HG03108 (cell line): ENCODE data around the gene CMC1.
"Not testable (repeated sequence)": the region's sequence is repeated elsewhere in the genome, so short reads cannot be mapped to it uniquely, and the experiment has no call there.

Experiments
- ATAC-seq: cut with Tn5 transposase; IDR thresholded peaks from one replicate; pipeline ENCODE4 v1.9.1; 2021; ENCODE audit warnings: moderate library complexity; ENCODE audit not compliant: unreplicated experiment

Gene CMC1

GRCh38 chr3:28241221-28242160 is at the start of gene CMC1:
Gene CMC1, plus strand, starts transcription at chr3:28241619. Its CDS starts 175 bp downstream, at chr3:28241794.
- peak; percentile 99 for ATAC-seq

GRCh38 chr3:28198161-28198560 is 43.3 kb upstream of the CMC1 start:
- no peak for ATAC-seq

- ATAC-seq = no peak
These were observed 42.4 kb upstream of the CMC1 start for GRCh38 chr3:28198974-28199373.

GRCh38 chr3:28199643-28200042 is 41.8 kb upstream of the CMC1 start:
- ATAC-seq = not testable (repeated sequence)

- ATAC-seq = not testable (repeated sequence)
These were observed 41.0 kb upstream of the CMC1 start for GRCh38 chr3:28200366-28200848.

- no peak for ATAC-seq
These were observed 34.9 kb upstream of the CMC1 start for GRCh38 chr3:28206479-28206878.

GRCh38 chr3:28207000-28207733 is 34.3 kb upstream of the CMC1 start:
- no peak for ATAC-seq

- no peak for ATAC-seq
These were observed 30.3 kb upstream of the CMC1 start for GRCh38 chr3:28210968-28211713.

GRCh38 chr3:28212681-28213080 is 28.7 kb upstream of the CMC1 start:
- ATAC-seq = no peak

- ATAC-seq = no peak
These were observed 26.0 kb upstream of the CMC1 start for GRCh38 chr3:28215407-28215806.

GRCh38 chr3:28218071-28218916 is 23.1 kb upstream of the CMC1 start:
- no peak for ATAC-seq

- no peak for ATAC-seq
These were observed 22.6 kb upstream of the CMC1 start for GRCh38 chr3:28218917-28219198.

GRCh38 chr3:28224430-28224829 is 17.0 kb upstream of the CMC1 start:
- ATAC-seq = no peak

GRCh38 chr3:28226020-28226419 is 15.4 kb upstream of the CMC1 start:
- ATAC-seq = no peak

- ATAC-seq = no peak
These were observed 12.8 kb upstream of the CMC1 start for GRCh38 chr3:28228623-28229022.

- ATAC-seq = no peak
These were observed 8.8 kb upstream of the CMC1 start for GRCh38 chr3:28232659-28233058.

- no peak for ATAC-seq
These were observed 7.0 kb upstream of the CMC1 start for GRCh38 chr3:28234454-28234853.

- ATAC-seq = no peak
These were observed 2.3 kb upstream of the CMC1 start for GRCh38 chr3:28239108-28239507.

GRCh38 chr3:28240441-28240840 is 978 bp upstream of the CMC1 start:
- no peak for ATAC-seq

- no peak for ATAC-seq
These were observed 1.1 kb downstream of the CMC1 start for GRCh38 chr3:28242519-28242918.
